ENCODE measurements around the gene GLS. TPM values are rescaled to one million over a fixed set of nuclear protein-coding genes. Genes with fewer than 3 reads are reported as not detected.

The GLS gene
- total and polyA plus RNA-seq, 3 experiments from 2014 or later, result 50.9 to 222 (median 209) TPM

DNA sequence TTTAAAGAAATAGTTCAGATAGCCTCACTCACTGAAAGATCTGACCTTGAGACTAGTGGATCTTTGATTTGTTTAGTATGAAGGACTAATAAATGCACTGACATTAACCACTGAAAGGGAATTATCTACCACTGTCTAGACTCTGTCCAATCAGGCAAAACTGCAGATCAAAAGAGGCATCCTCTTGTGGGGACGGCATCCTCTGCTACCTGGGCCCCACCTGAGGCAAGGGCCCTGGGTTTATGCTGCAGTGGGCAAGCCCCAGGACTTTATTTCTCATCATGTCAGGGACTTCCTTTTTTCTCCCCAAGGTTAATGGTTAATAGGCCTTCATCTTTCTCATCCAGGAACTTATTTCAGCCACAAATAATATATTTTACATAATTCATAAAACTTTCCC is 101.1 kb downstream of the GLS start:
- CTCF ChIA-PET, result interaction anchor here (2.9 kb wide), 1 partner anchor 131 kb away, joined by 8 read pairs; no protein-coding TSS in a partner anchor
- peaks cover 14 to 28% (median 22%) of the 10 kb centered on the region in 3 donors for H3K4me1 Mint-ChIP-seq
- H3K9me3 Mint-ChIP-seq, result no peaks in the 10 kb centered on the region
- H3K36me3 Mint-ChIP-seq, result peaks cover 22 to 98% (median 53%) of the 10 kb centered on the region in 3 donors
- H3K4me3 Mint-ChIP-seq, result no peak overlapping the region
- H3K36me3 ChIP-seq (ENCODE audit: insufficient read depth, low read length), result peaks cover 98% of the 10 kb centered on the region
- no peaks in the 10 kb centered on the region for H3K27me3 Mint-ChIP-seq
- POLR2A ChIA-PET, result no interaction called here
- H3K4me1 ChIP-seq (ENCODE audit: insufficient read depth, low read length), result peaks cover 20% of the 10 kb centered on the region
- H3K27ac ChIP-seq (ENCODE audit: low read depth, low read length), result no peak overlapping the region
- DNase-seq, result no peak
- no peaks in the 10 kb centered on the region for H3K27me3 ChIP-seq (ENCODE audit: insufficient read depth, low read length, poor library complexity, severe bottlenecking)
- no peaks in the 10 kb centered on the region for H3K9me3 ChIP-seq (ENCODE audit: low read length)
- H3K4me3 ChIP-seq (ENCODE audit: low read length), result no peak overlapping the region
- peak overlapping the region in 4 of 8 donors; percentile 5 to 88 (median 38) for H3K27ac Mint-ChIP-seq

DNA sequence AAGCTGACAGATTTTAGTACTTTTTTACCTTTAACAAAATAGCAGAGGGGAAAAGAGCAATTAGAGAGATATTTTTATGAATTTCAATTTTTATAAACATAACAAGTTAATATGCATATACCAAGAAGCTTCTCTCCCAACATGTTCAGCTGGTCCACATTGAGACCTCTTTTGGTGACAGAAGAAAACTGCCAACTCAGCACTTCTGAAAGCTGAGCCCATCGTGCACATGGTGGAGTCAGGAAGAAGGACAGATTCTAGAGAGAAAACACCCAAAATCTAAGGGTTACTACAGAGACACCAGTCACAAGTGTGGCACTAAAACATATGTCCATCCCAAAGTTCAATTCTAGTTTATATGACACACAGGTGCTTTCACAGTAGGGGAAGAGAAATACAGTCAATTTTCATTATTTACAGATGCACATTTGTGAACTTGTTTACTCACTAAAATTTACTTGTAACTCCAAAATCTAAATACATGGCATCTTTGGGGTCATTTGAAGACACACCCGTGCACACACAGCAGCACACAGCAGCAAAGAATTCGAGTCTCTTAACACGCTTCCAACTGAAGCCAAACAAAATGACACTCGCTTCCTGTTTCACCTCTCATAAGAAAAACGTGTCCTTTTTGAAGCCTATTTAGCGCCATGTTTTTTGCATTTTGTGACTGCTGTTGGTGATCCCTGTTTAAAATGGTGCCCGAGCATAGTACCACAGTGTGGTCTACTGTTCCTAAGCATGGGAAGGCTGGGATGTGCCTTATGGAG is 101.8 kb downstream of the GLS start:
- ChIA-PET POLR2A (interaction anchor here (1.2 kb wide), 1 partner anchor 22 kb away, joined by 4 read pairs; no protein-coding TSS in a partner anchor), CTCF (interaction anchor here (2.9 kb wide), 1 partner anchor 132 kb away, joined by 8 read pairs; no protein-coding TSS in a partner anchor)
- Mint-ChIP-seq H3K36me3 (peaks cover 25 to 98% (median 53%) of the 10 kb centered on the region in 3 donors), H3K27me3 (no peaks in the 10 kb centered on the region), H3K4me3 (no peak overlapping the region), H3K4me1 (peaks cover 14 to 28% (median 22%) of the 10 kb centered on the region in 3 donors), H3K9me3 (no peaks in the 10 kb centered on the region), H3K27ac (peak overlapping the region; percentile 24 to 88 (median 61))
- Histone ChIP-seq H3K27ac (ENCODE audit: low read depth, low read length) (no peak overlapping the region), H3K4me3 (ENCODE audit: low read length) (no peak overlapping the region), H3K9me3 (ENCODE audit: low read length) (no peaks in the 10 kb centered on the region), H3K4me1 (ENCODE audit: insufficient read depth, low read length) (peaks cover 20% of the 10 kb centered on the region), H3K27me3 (ENCODE audit: insufficient read depth, low read length, poor library complexity, severe bottlenecking) (no peaks in the 10 kb centered on the region), H3K36me3 (ENCODE audit: insufficient read depth, low read length) (peaks cover 99% of the 10 kb centered on the region)
- no peak for DNase-seq

- peaks cover 20% of the 10 kb centered on the region for H3K4me1 ChIP-seq (ENCODE audit: insufficient read depth, low read length)
- Mint-ChIP-seq H3K27ac (peak overlapping the region; percentile 18 to 81 (median 60)), H3K27me3 (no peaks in the 10 kb centered on the region), H3K4me3 (no peak overlapping the region), H3K4me1 (peaks cover 11 to 28% (median 25%) of the 10 kb centered on the region in 3 donors), H3K9me3 (no peaks in the 10 kb centered on the region), H3K36me3 (peaks cover 17 to 98% (median 42%) of the 10 kb centered on the region in 3 donors)
- ChIA-PET CTCF (interaction anchor here (0.7 kb wide), 1 partner anchor 27 kb away, joined by 3 read pairs; no protein-coding TSS in a partner anchor), POLR2A (no interaction called here)
- H3K27me3 ChIP-seq (ENCODE audit: insufficient read depth, low read length, poor library complexity, severe bottlenecking), result no peaks in the 10 kb centered on the region
- no peak overlapping the region for H3K27ac ChIP-seq (ENCODE audit: low read depth, low read length)
- no peak overlapping the region for H3K4me3 ChIP-seq (ENCODE audit: low read length)
- no peaks in the 10 kb centered on the region for H3K9me3 ChIP-seq (ENCODE audit: low read length)
- peaks cover 98% of the 10 kb centered on the region for H3K36me3 ChIP-seq (ENCODE audit: insufficient read depth, low read length)
- DNase-seq, result no peak
Measured at GRCh38 chr2:190984595-190984994, 104.0 kb downstream of the GLS start.

- ChIA-PET POLR2A (no interaction called here), CTCF (interaction anchor here (1.0 to 1.1 kb wide), 2 partner anchors 18 to 136 kb away, joined by 3 to 5 read pairs; no protein-coding TSS in a partner anchor)
- Histone ChIP-seq H3K9me3 (ENCODE audit: low read length) (no peaks in the 10 kb centered on the region), H3K4me3 (ENCODE audit: low read length) (no peak overlapping the region), H3K4me1 (ENCODE audit: insufficient read depth, low read length) (peaks cover 17% of the 10 kb centered on the region), H3K27ac (ENCODE audit: low read depth, low read length) (no peak overlapping the region), H3K27me3 (ENCODE audit: insufficient read depth, low read length, poor library complexity, severe bottlenecking) (no peaks in the 10 kb centered on the region), H3K36me3 (ENCODE audit: insufficient read depth, low read length) (peaks cover 98% of the 10 kb centered on the region)
- no peaks in the 10 kb centered on the region for H3K9me3 Mint-ChIP-seq
- peaks cover 14 to 97% (median 36%) of the 10 kb centered on the region in 3 donors for H3K36me3 Mint-ChIP-seq
- DNase-seq, result peak in 1 of 5 donors; percentile 35
- no peaks in the 10 kb centered on the region for H3K27me3 Mint-ChIP-seq
- H3K4me3 Mint-ChIP-seq, result no peak overlapping the region
- H3K4me1 Mint-ChIP-seq, result peaks cover 7 to 25% (median 23%) of the 10 kb centered on the region in 3 donors
- H3K27ac Mint-ChIP-seq, result peak overlapping the region in 5 of 8 donors; percentile 27 to 95 (median 63)
Measured at GRCh38 chr2:190986221-190986953, 105.8 kb downstream of the GLS start.

GRCh38 chr2:190987116-190987515 is 106.5 kb downstream of the GLS start:
- ChIA-PET POLR2A (no interaction called here), CTCF (interaction anchor here (1.0 to 1.1 kb wide), 3 partner anchors 10 to 137 kb away, joined by 3 to 5 read pairs (median 4); no protein-coding TSS in a partner anchor)
- Histone ChIP-seq H3K4me1 (ENCODE audit: insufficient read depth, low read length) (peaks cover 10% of the 10 kb centered on the region), H3K27ac (ENCODE audit: low read depth, low read length) (no peak overlapping the region), H3K36me3 (ENCODE audit: insufficient read depth, low read length) (peaks cover 98% of the 10 kb centered on the region), H3K27me3 (ENCODE audit: insufficient read depth, low read length, poor library complexity, severe bottlenecking) (no peaks in the 10 kb centered on the region), H3K9me3 (ENCODE audit: low read length) (no peaks in the 10 kb centered on the region), H3K4me3 (ENCODE audit: low read length) (no peak overlapping the region)
- peak overlapping the region in 3 of 8 donors; percentile 35 to 79 (median 43) for H3K27ac Mint-ChIP-seq
- H3K9me3 Mint-ChIP-seq, result no peaks in the 10 kb centered on the region
- DNase-seq, result no peak
- no peaks in the 10 kb centered on the region for H3K27me3 Mint-ChIP-seq
- H3K36me3 Mint-ChIP-seq, result peaks cover 14 to 96% (median 36%) of the 10 kb centered on the region in 3 donors
- peaks cover 7 to 24% (median 22%) of the 10 kb centered on the region in 3 donors for H3K4me1 Mint-ChIP-seq
- H3K4me3 Mint-ChIP-seq, result no peak overlapping the region

- no peaks in the 10 kb centered on the region for H3K9me3 Mint-ChIP-seq
Measured at GRCh38 chr2:190987938-190988337, 107.3 kb downstream of the GLS start.

DNA sequence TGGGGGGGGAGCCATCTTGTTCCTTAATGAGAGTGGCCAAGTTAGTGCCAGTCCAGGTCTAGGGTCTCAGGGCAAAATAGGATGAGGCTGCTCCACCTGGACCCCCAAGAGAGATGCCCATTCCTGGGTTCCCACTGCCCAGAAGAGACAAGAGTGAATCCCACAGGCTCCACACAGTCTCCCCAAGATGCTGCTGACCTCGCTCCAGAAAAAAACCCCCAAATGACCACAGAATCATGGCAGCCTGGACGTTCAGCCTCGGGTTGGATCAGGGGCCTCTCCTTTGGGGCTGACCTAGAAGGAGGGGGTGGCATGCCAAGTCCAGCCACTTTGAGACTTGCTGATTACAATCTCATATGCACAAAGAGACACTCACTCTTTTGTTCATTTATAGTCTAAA is 108.3 kb downstream of the GLS start:
- Mint-ChIP-seq H3K36me3 (peaks cover 19 to 94% (median 31%) of the 10 kb centered on the region in 3 donors), H3K4me3 (no peak overlapping the region), H3K27ac (peak overlapping the region in 5 of 8 donors; percentile 14 to 77 (median 46)), H3K9me3 (no peaks in the 10 kb centered on the region), H3K27me3 (no peaks in the 10 kb centered on the region), H3K4me1 (peaks cover 10 to 26% (median 25%) of the 10 kb centered on the region in 3 donors)
- ChIA-PET CTCF (interaction anchor here (1.4 kb wide), 1 partner anchor 14 kb away, joined by 4 read pairs; no protein-coding TSS in a partner anchor), POLR2A (no interaction called here)
- Histone ChIP-seq H3K4me3 (ENCODE audit: low read length) (no peak overlapping the region), H3K27ac (ENCODE audit: low read depth, low read length) (no peak overlapping the region), H3K4me1 (ENCODE audit: insufficient read depth, low read length) (no peaks in the 10 kb centered on the region), H3K27me3 (ENCODE audit: insufficient read depth, low read length, poor library complexity, severe bottlenecking) (no peaks in the 10 kb centered on the region), H3K9me3 (ENCODE audit: low read length) (no peaks in the 10 kb centered on the region), H3K36me3 (ENCODE audit: insufficient read depth, low read length) (peaks cover 97% of the 10 kb centered on the region)
- no peak for DNase-seq

More at GRCh38 chr2:190987938-190988337, 107.3 kb downstream of the GLS start:
- H3K27me3 ChIP-seq (ENCODE audit: insufficient read depth, low read length, poor library complexity, severe bottlenecking), result no peaks in the 10 kb centered on the region
- peak overlapping the region; percentile 47 to 92 (median 66) for H3K27ac Mint-ChIP-seq
- no peak overlapping the region for H3K4me3 ChIP-seq (ENCODE audit: low read length)
- no peak overlapping the region for H3K4me3 Mint-ChIP-seq
- CTCF ChIA-PET, result interaction anchor here (0.6 to 1.1 kb wide), 3 partner anchors 10 to 219 kb away, joined by 3 to 4 read pairs (median 3); no protein-coding TSS in a partner anchor
- no peak overlapping the region for H3K27ac ChIP-seq (ENCODE audit: low read depth, low read length)
- POLR2A ChIA-PET, result no interaction called here
- H3K36me3 Mint-ChIP-seq, result peaks cover 14 to 94% (median 30%) of the 10 kb centered on the region in 3 donors
- no peaks in the 10 kb centered on the region for H3K27me3 Mint-ChIP-seq
- H3K9me3 ChIP-seq (ENCODE audit: low read length), result no peaks in the 10 kb centered on the region
- no peak for DNase-seq
- H3K36me3 ChIP-seq (ENCODE audit: insufficient read depth, low read length), result peaks cover 97% of the 10 kb centered on the region
- H3K4me1 ChIP-seq (ENCODE audit: insufficient read depth, low read length), result peaks cover 2% of the 10 kb centered on the region
- H3K4me1 Mint-ChIP-seq, result peaks cover 7 to 20% (median 19%) of the 10 kb centered on the region in 3 donors
